Lung (tissue), 12 donors: ENCODE results near the gene SEPTIN1. TPM values are rescaled to one million over a fixed set of nuclear protein-coding genes. Genes with fewer than 3 reads are reported as not detected.

Experiments
- ATAC-seq: fragments of 200-7000 bp; cut with Tn5 transposase; one replicate; pipeline ENCODE4 v1.9.1; 2020; ENCODE audit warnings: moderate number of reproducible peaks; ENCODE audit not compliant: insufficient read depth, low FRiP score
- DNase-seq, 3 donors: peaks; one replicate each; pipeline ENCODE4 v3.0.0-alpha.2; 2013 to 2017
- H3K27ac ChIP-seq, 2 donors: one replicate each; pipeline ENCODE4 v1.5.1; 2013; ENCODE audit warnings: mild to moderate bottlenecking in 2 of 2, moderate library complexity in 2 of 2, control low read depth in 1 of 2, inconsistent platforms in 1 of 2, low read depth in 1 of 2, low read length in 1 of 2
- H3K27me3 ChIP-seq, 3 donors: one replicate each; pipeline ENCODE4 v1.5.1; 2013; ENCODE audit warnings: low read length in 2 of 3; ENCODE audit not compliant: control insufficient read depth in 3 of 3, insufficient read depth in 3 of 3
- H3K36me3 ChIP-seq, 4 donors: one replicate each; pipeline ENCODE4 v1.5.1; 2013; ENCODE audit warnings: low read length in 4 of 4, mild to moderate bottlenecking in 1 of 4, moderate library complexity in 1 of 4; ENCODE audit not compliant: control insufficient read depth in 4 of 4, insufficient read depth in 4 of 4
- H3K4me1 ChIP-seq, 5 donors: one replicate each; pipeline ENCODE4 v1.5.1; 2013; ENCODE audit warnings: low read length in 5 of 5, mild to moderate bottlenecking in 2 of 5, moderate library complexity in 1 of 5; ENCODE audit not compliant: control insufficient read depth in 5 of 5, insufficient read depth in 5 of 5
- H3K4me3 ChIP-seq: one replicate; pipeline ENCODE4 v1.5.1; 2013; ENCODE audit warnings: mild to moderate bottlenecking, control low read depth, moderate library complexity
- H3K9ac ChIP-seq, 2 donors: one replicate each; pipeline ENCODE4 v1.5.1; 2013; ENCODE audit warnings: low read length in 2 of 2, control low read depth in 1 of 2; ENCODE audit not compliant: insufficient read depth in 1 of 2
- H3K9me3 ChIP-seq, 4 donors: one replicate each; pipeline ENCODE4 v1.5.1; 2013; ENCODE audit warnings: low read length in 3 of 4, mild to moderate bottlenecking in 1 of 4, moderate library complexity in 1 of 4; ENCODE audit not compliant: control insufficient read depth in 4 of 4, insufficient read depth in 3 of 4
- WGBS, 2 donors: extraction: QIAGEN DNeasy Blood & Tissue Kit; methylation state at CpG; one replicate each; pipeline ENCODE4 v1.1.7; 2013; 5-methylcytosine and 5-hydroxymethylcytosine counted together
- polyA plus RNA-seq, 2 donors: library from polyadenylated mRNA; stranded (reverse); fragments of 200-250 nt; gene quantifications; one replicate each; pipeline ENCODE4 v1.2.1, GENCODE V29; 2013
- total RNA-seq, 2 donors: library from RNA; depleted of rRNA in 1 of 2; stranded (reverse); fragments of >200 nt in 1 of 2; gene quantifications; one replicate each; pipeline ENCODE4 v1.2.1, GENCODE V29; 2014 to 2021
- TF ChIP-seq, protein P1 (sequence below): IDR thresholded peaks from 2 replicates; pipeline ENCODE4 v1.5.1; 2012; ENCODE audit warnings: mild to moderate bottlenecking; ENCODE audit errors: control extremely low read depth, extremely low read depth
- donor health status: control.
- donor health status: control.
- donor health status: Bipolar disorder and iron deficiency.
- donor health status: healthy.
- donor health status: DM: yes; HTN: yes; CAD: no.

SEPTIN1 gene
- total and polyA plus RNA-seq, 4 donors, result 3.3 to 7.3 (median 5.2) TPM

DNA sequence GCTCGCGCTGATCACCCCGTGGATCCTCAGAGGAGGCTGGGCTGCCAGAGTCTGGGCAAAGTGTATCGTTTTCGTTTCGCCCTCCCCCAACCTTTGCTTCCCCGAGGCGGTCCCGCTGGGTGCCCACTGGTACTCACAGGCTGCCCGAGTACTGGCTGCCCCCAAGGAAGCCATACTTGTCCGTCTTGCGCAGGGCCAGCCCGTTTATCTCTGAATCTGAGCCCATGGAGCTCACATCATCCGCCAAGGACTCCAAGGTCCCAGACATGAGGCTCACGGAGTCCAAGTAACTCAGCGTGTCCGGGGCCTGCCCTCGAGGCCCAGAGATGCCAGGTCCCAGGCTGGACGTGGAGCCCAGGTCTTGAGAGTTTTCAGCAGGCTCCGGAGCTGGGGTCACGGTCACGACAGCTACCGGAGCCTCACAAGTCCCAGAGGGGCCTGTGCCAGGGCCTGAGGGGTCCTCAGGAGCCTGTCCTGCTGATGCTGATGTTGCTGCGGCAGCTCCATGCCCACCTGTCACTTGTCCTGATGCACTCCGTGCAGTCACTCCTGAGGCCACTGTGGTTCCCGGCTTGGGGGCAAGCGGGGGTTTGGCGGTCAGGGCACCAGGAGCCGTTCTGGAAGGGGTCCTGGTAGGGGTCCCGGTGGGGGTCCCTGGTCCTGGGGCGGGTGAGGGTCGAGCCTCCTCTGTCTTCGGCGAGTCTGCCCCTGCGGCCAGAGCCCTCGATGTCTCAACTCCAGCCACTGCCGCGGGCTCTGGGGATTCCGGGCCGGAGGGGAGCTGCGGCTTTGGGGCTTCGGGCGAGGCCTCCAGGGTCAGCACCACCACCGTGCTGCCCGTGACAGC is 13.0 kb downstream of the SEPTIN1 start:
- H3K27me3 ChIP-seq, result no peaks in the 10 kb centered on the region
- DNase-seq, result no peak
- 1 to 2% methylated on average over 36 to 45 of the region's 45 CpGs for WGBS, 2 donors

GRCh38 chr16:30368792-30369090 is 13.6 kb downstream of the SEPTIN1 start:
- Histone ChIP-seq H3K9ac (peak overlapping the region; percentile 55 to 75), H3K4me3 (peak overlapping the region; percentile 83), H3K27me3 (no peaks in the 10 kb centered on the region), H3K9me3 (no peaks in the 10 kb centered on the region), H3K36me3 (peaks cover 0 to 19% (median 9%) of the 10 kb centered on the region in 4 donors), H3K4me1 (peaks cover 6 to 35% (median 16%) of the 10 kb centered on the region in 5 donors), H3K27ac (peak overlapping the region; percentile 59 to 85)
- ATAC-seq (no peak), DNase-seq (no peak)
- TF ChIP-seq, protein P1, sequence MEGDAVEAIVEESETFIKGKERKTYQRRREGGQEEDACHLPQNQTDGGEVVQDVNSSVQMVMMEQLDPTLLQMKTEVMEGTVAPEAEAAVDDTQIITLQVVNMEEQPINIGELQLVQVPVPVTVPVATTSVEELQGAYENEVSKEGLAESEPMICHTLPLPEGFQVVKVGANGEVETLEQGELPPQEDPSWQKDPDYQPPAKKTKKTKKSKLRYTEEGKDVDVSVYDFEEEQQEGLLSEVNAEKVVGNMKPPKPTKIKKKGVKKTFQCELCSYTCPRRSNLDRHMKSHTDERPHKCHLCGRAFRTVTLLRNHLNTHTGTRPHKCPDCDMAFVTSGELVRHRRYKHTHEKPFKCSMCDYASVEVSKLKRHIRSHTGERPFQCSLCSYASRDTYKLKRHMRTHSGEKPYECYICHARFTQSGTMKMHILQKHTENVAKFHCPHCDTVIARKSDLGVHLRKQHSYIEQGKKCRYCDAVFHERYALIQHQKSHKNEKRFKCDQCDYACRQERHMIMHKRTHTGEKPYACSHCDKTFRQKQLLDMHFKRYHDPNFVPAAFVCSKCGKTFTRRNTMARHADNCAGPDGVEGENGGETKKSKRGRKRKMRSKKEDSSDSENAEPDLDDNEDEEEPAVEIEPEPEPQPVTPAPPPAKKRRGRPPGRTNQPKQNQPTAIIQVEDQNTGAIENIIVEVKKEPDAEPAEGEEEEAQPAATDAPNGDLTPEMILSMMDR, result no peak
- WGBS, 2 donors, result 4 to 5% methylated on average over 4 of the region's 4 CpGs

More for the DNA sequence above, 13.0 kb downstream of the SEPTIN1 start:
- H3K27ac ChIP-seq, result peak overlapping the region; percentile 59 to 85
- ATAC-seq, result no peak
- H3K9me3 ChIP-seq, result no peaks in the 10 kb centered on the region
- TF ChIP-seq, protein P1, result no peak
- peak overlapping the region; percentile 55 to 75 for H3K9ac ChIP-seq
- peak overlapping the region; percentile 83 for H3K4me3 ChIP-seq
- H3K36me3 ChIP-seq, result peaks cover 0 to 19% (median 9%) of the 10 kb centered on the region in 4 donors
- peaks cover 6 to 35% (median 16%) of the 10 kb centered on the region in 5 donors for H3K4me1 ChIP-seq

DNA sequence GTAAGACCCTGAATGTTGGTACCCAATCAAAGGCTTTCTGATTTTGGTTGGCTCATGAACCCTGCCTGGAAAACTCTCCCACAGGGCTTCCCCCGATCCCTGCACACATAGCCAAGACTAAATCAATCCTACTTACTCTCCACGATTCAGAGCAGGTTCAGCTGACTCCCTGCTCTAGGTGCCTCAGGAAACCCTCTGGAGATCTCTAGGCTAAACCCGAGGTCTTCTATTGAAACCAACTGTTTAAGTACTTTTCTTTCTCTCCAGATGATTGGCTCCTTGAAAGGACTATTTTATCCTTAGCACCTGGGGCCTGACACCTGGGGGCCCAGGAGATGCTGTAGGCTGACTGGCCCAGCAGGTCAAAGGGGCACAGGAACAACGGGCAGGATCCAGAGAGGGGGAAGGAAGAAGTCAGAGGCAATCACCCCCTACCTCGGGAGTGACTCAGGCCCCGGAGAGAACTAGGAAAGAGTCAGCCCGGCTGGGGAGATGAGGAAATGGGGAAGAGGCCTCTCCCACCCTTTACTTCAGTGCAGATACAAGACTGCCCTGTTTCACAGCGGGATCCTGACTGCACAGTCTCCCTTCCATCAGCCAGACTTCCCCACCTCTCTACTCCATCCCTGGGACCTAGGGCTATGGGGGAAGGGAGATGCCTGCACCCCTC is 14.1 kb downstream of the SEPTIN1 start:
- no peaks in the 10 kb centered on the region for H3K9me3 ChIP-seq
- H3K4me3 ChIP-seq, result peak overlapping the region; percentile 83
- H3K27me3 ChIP-seq, result no peaks in the 10 kb centered on the region
- peak overlapping the region; percentile 49 to 85 for H3K27ac ChIP-seq
- TF ChIP-seq, protein P1, result no peak
- 6 to 10% methylated on average over 8 of the region's 8 CpGs for WGBS, 2 donors
- peaks cover 6 to 35% (median 16%) of the 10 kb centered on the region in 5 donors for H3K4me1 ChIP-seq
- ATAC-seq, result no peak
- H3K9ac ChIP-seq, result peak overlapping the region; percentile 55 to 75
- H3K36me3 ChIP-seq, result peaks cover 0 to 19% (median 9%) of the 10 kb centered on the region in 4 donors
- DNase-seq, result no peak
